GM23248 (cell line): Measurements from ENCODE around the gene RIN2. TPM values are rescaled to one million over a fixed set of nuclear protein-coding genes. Genes with fewer than 3 reads are reported as not detected.

Source experiments
- DNase-seq: peaks from one replicate; pipeline ENCODE4 v3.0.0-alpha.2; 2015
- H2AFZ ChIP-seq: fragments of 200-600 bp; sonication (generic); 2 replicates; pipeline ENCODE4 v1.6.1; 2016; ENCODE audit warnings: antibody characterized with exemption
- H3F3A ChIP-seq: fragments of 200-600 bp; sonication (generic); 2 replicates; pipeline ENCODE4 v1.6.1; 2016; ENCODE audit warnings: mild to moderate bottlenecking, antibody characterized with exemption, mixed run types; ENCODE audit not compliant: insufficient read depth
- H3K27ac ChIP-seq: fragments of 200-600 bp; sonication (generic); 2 replicates; pipeline ENCODE4 v1.5.1; 2016; ENCODE audit warnings: mild to moderate bottlenecking
- H3K27me3 ChIP-seq: fragments of 200-600 bp; sonication (generic); replicated peaks from 2 replicates; pipeline ENCODE4 v1.6.1; 2016; ENCODE audit warnings: mild to moderate bottlenecking; ENCODE audit not compliant: insufficient read depth
- H3K36me3 ChIP-seq: fragments of 200-600 bp; sonication (generic); 2 replicates; pipeline ENCODE4 v1.6.1; 2016; ENCODE audit warnings: low read depth, mild to moderate bottlenecking
- H3K4me1 ChIP-seq: fragments of 200-600 bp; sonication (generic); 2 replicates; pipeline ENCODE4 v1.6.1; 2016; ENCODE audit warnings: mild to moderate bottlenecking; ENCODE audit not compliant: insufficient read depth
- H3K4me2 ChIP-seq: fragments of 200-600 bp; sonication (generic); one replicate; pipeline ENCODE4 v1.6.1; 2016; ENCODE audit warnings: mild to moderate bottlenecking; ENCODE audit not compliant: unreplicated experiment
- H3K4me3 ChIP-seq: fragments of 200-600 bp; sonication (generic); 2 replicates; pipeline ENCODE4 v1.5.1; 2016; ENCODE audit warnings: mild to moderate bottlenecking
- H3K79me2 ChIP-seq: fragments of 200-600 bp; sonication (generic); 2 replicates; pipeline ENCODE4 v1.6.1; 2016; ENCODE audit warnings: mild to moderate bottlenecking; ENCODE audit not compliant: insufficient read depth
- H3K9ac ChIP-seq: fragments of 200-600 bp; sonication (generic); 2 replicates; pipeline ENCODE4 v1.6.1; 2016; ENCODE audit warnings: mild to moderate bottlenecking
- H3K9me2 ChIP-seq: fragments of 200-600 bp; sonication (generic); 2 replicates; pipeline ENCODE4 v1.6.1; 2016; ENCODE audit warnings: mixed run types, mild to moderate bottlenecking, moderate library complexity; ENCODE audit not compliant: insufficient read depth
- H3K9me3 ChIP-seq: fragments of 200-600 bp; sonication (generic); one replicate; pipeline ENCODE4 v1.6.1; 2017; ENCODE audit warnings: low read depth
- H4K20me1 ChIP-seq: fragments of 200-600 bp; sonication (generic); 2 replicates; pipeline ENCODE4 v1.6.0; 2016; ENCODE audit not compliant: insufficient read depth
- EZH2 ChIP-seq: fragments of 200-600 bp; sonication (generic); IDR thresholded peaks from 2 replicates; pipeline ENCODE4 v1.6.1; 2018; ENCODE audit warnings: antibody characterized with exemption, mild to moderate bottlenecking; ENCODE audit not compliant: insufficient read depth, poor library complexity, severe bottlenecking
- EZH2phosphoT487 ChIP-seq: fragments of 200-600 bp; sonication (generic); IDR thresholded peaks from 2 replicates; pipeline ENCODE4 v1.6.1; 2018; ENCODE audit warnings: antibody characterized with exemption, moderate library complexity, mild to moderate bottlenecking, low read depth; ENCODE audit not compliant: insufficient read depth
- WGBS, 2 experiments: methylation state at CpG; one replicate each; pipeline ENCODE4 v1.1.6; 2015 to 2017; ENCODE audit warnings: low lambda C conversion rate in 2 of 2, low coverage in 1 of 2; ENCODE audit errors: missing lambda C conversion rate in 2 of 2; 5-methylcytosine and 5-hydroxymethylcytosine counted together
- in situ Hi-C: fragments of 300-500 bp; cut with MboI; formaldehyde crosslinking; loops from 2 replicates; pipeline ENCODE4 v1.15.0; 2020
- polyA plus RNA-seq: library from polyadenylated mRNA; unstranded; fragments of >200 nt; fragmentation: Nextera tagmentation; extraction: Ambion mirVana; gene quantifications from 2 replicates; pipeline ENCODE4 v1.2.1, GENCODE V29; 2016
- total RNA-seq: library from RNA; depleted of rRNA; stranded (reverse); fragments of >200 nt; shearing (Covaris generic); gene quantifications from 2 replicates; pipeline ENCODE4 v1.2.3, GENCODE V29; 2014; rRNA removed

Gene RIN2, protein sequence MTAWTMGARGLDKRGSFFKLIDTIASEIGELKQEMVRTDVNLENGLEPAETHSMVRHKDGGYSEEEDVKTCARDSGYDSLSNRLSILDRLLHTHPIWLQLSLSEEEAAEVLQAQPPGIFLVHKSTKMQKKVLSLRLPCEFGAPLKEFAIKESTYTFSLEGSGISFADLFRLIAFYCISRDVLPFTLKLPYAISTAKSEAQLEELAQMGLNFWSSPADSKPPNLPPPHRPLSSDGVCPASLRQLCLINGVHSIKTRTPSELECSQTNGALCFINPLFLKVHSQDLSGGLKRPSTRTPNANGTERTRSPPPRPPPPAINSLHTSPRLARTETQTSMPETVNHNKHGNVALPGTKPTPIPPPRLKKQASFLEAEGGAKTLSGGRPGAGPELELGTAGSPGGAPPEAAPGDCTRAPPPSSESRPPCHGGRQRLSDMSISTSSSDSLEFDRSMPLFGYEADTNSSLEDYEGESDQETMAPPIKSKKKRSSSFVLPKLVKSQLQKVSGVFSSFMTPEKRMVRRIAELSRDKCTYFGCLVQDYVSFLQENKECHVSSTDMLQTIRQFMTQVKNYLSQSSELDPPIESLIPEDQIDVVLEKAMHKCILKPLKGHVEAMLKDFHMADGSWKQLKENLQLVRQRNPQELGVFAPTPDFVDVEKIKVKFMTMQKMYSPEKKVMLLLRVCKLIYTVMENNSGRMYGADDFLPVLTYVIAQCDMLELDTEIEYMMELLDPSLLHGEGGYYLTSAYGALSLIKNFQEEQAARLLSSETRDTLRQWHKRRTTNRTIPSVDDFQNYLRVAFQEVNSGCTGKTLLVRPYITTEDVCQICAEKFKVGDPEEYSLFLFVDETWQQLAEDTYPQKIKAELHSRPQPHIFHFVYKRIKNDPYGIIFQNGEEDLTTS
- total RNA-seq, result 48.0 and 48.3 TPM in 2 replicates
- 45.3 and 45.6 TPM in 2 replicates for polyA plus RNA-seq

DNA sequence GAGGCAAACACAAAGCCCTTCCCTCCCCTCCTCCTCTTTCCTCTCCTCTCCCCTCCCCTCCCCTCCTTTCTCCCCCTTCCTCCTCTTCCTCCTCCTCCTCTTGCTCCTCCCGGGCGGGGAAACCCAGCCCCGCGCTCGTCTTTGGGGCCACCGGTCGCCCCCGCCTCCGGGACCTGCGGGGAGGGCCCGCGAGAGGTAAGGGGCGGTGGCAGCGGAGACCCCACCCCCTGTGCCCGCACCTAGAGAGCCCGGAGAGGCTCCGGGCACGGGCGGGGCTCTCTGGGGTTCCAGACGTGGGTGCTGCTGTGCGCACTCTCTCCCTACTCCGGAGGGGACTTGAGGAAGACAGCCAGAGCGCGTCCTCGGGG, at the start of gene RIN2:
RIN2 (plus strand) TSS at position 126 of the 368 bp plus-strand sequence. CDS start 131,344 bp downstream, outside the sequence.
- H4K20me1 ChIP-seq, result 0 out of 2 replicates have a peak, but pooled peaks cover 6% of the 10 kb centered on the region
- H3K36me3 ChIP-seq, result no peaks in the 10 kb centered on the region
- no peaks in the 10 kb centered on the region for H3K9me3 ChIP-seq
- H3F3A ChIP-seq, result peaks cover 20% of the 10 kb centered on the region; the same call in 1 of the 2 replicates
- H3K9ac ChIP-seq, result peak within 1 kb of the TSS; percentile 96
- H3K4me1 ChIP-seq, result peaks cover 17% of the 10 kb centered on the region
- no peaks in the 10 kb centered on the region for H3K9me2 ChIP-seq
- in situ Hi-C loops, result no loop called here
- DNase-seq, result peak; percentile 61
- H3K4me3 ChIP-seq, result peak within 1 kb of the TSS; percentile 99
- peaks cover 15% of the 10 kb centered on the region for H3K79me2 ChIP-seq
- H3K27ac ChIP-seq, result peak within 1 kb of the TSS; percentile 86
- WGBS, 2 experiments, result 0 to 1% methylated on average over 16 to 24 of the region's 25 CpGs
- H2AFZ ChIP-seq, result peak within 1 kb of the TSS; percentile 93
- TF ChIP-seq EZH2phosphoT487, result no peak
- no peak for TF ChIP-seq EZH2
- H3K27me3 ChIP-seq, result no peaks in the 10 kb centered on the region
- peak within 1 kb of the TSS; percentile 99 for H3K4me2 ChIP-seq

DNA sequence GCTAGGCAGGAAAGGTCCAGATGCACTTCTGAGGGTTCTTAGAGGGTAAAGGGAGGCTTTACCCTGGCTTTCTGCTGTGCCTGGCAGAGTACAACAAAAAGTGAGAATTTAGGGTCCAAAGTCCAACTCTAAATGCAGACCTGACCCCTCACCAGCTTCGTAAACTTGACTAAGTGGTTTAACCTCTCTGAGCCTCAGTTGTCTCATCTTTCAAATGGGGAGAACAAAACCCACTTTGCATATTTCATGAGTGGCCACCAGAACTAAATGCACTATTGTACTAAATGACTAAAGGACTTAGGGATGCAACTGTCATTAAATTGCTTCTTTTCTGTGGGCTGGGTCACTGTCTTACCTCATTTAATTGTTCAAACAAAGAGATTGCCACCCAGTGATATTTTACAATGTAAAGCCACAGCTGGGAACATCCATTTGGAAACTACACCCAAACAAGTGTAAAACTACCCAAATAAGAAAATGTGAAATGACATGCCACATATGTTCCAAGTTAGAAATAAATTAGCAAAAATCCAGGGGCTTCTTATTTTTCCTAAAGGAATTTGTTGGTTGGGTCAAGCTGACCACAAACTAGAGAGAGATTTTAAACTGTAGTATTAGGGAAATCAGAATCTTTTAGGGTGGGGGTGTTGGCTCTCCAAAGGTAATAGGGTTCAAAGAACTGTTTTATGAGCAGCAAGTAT, 48.3 kb upstream of the RIN2 start:
- H3K27me3 ChIP-seq, result peaks cover 12% of the 10 kb centered on the region; the same call in 1 of the 2 replicates
- H3K36me3 ChIP-seq, result no peaks in the 10 kb centered on the region
- H4K20me1 ChIP-seq, result no peaks in the 10 kb centered on the region
- H3K4me3 ChIP-seq, result no peak overlapping the region
- H3K4me2 ChIP-seq, result no peak overlapping the region
- H3F3A ChIP-seq, result no peaks in the 10 kb centered on the region
- TF ChIP-seq EZH2phosphoT487, result no peak
- TF ChIP-seq EZH2, result no peak
- H3K79me2 ChIP-seq, result no peaks in the 10 kb centered on the region
- H3K4me1 ChIP-seq, result no peaks in the 10 kb centered on the region
- in situ Hi-C loops, result no loop called here
- no peaks in the 10 kb centered on the region for H3K9me2 ChIP-seq
- no peaks in the 10 kb centered on the region for H3K9me3 ChIP-seq
- no peak overlapping the region for H2AFZ ChIP-seq
- H3K27ac ChIP-seq, result no peak overlapping the region
- no peak for DNase-seq
- no peak overlapping the region for H3K9ac ChIP-seq
- WGBS, 2 experiments, result 59 to 64% methylated on average over 1 of the region's 1 CpG

DNA sequence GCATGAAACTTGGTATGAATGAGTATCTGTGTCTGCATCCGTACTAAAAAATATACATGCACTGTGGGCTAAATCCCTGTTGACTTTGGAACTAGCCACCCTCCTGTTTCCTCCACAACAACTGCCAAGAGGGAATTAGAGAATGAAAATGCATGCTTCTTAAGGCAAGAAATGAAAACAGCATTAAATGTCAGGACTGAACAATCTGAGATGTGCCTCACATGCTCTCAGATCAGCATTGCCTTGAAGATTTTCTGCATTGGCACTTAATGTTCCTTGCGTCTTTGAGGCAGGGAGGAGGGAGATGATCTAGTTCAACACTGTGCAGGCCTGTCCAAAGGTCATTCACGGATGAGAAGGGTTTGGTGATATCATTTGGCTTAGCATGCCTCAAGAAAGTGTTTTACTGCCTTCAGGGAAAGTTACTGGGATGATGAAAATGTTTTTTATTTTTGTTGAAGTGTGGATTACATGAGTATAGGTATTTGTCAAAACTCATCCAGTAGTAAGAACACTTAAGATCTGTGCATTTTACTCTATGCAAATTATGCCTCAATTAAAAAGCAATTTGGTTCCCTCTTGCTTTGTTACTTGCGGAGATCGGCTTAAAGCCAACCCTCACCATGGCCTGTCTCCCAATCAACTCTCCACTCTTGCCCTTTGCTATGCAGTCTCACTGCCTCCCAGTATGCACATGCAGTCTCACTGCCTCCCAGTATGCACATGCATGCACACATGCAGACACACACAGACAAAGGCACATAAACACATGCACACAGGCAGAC, 47.5 kb upstream of the RIN2 start:
- no peak for TF ChIP-seq EZH2
- no peak for TF ChIP-seq EZH2phosphoT487
- no peaks in the 10 kb centered on the region for H3K36me3 ChIP-seq
- no peaks in the 10 kb centered on the region for H4K20me1 ChIP-seq
- peaks cover 12% of the 10 kb centered on the region; the same call in 1 of the 2 replicates for H3K27me3 ChIP-seq
- H3F3A ChIP-seq, result no peaks in the 10 kb centered on the region
- no peaks in the 10 kb centered on the region for H3K9me3 ChIP-seq
- no peaks in the 10 kb centered on the region for H3K79me2 ChIP-seq
- DNase-seq, result no peak
- no peaks in the 10 kb centered on the region for H3K4me1 ChIP-seq
- H3K27ac ChIP-seq, result no peak overlapping the region
- no peak overlapping the region for H3K4me3 ChIP-seq
- H3K4me2 ChIP-seq, result no peak overlapping the region
- 37 to 40% methylated on average over 5 of the region's 5 CpGs for WGBS, 2 experiments
- H3K9ac ChIP-seq, result no peak overlapping the region
- H3K9me2 ChIP-seq, result no peaks in the 10 kb centered on the region
- in situ Hi-C loops, result no loop called here
- H2AFZ ChIP-seq, result no peak overlapping the region
